GM12891 (cell line): Measurements from ENCODE around the gene NKD1.

Experiments
- PAX5 ChIP-seq: IDR thresholded peaks from 2 replicates; pipeline ENCODE4 v1.6.1; 2011; ENCODE audit warnings: low read length, moderate library complexity, mild to moderate bottlenecking; ENCODE audit not compliant: insufficient read depth, severe bottlenecking
- POLR2A ChIP-seq: IDR thresholded peaks from 2 replicates; pipeline ENCODE4 v1.6.1; 2011; ENCODE audit warnings: low read depth, low read length, control low read depth
- POLR2AphosphoS5 ChIP-seq: IDR thresholded peaks from 2 replicates; pipeline ENCODE4 v1.6.1; 2011; ENCODE audit warnings: low read depth, low read length, control low read depth
- POU2F2 ChIP-seq: IDR thresholded peaks from 2 replicates; pipeline ENCODE4 v1.6.1; 2011; ENCODE audit warnings: low read depth, mild to moderate bottlenecking, control low read depth, low read length, moderate library complexity
- SPI1 ChIP-seq: IDR thresholded peaks from 2 replicates; pipeline ENCODE4 v1.6.1; 2011; ENCODE audit warnings: low read depth, low read length, control low read depth
- TAF1 ChIP-seq: IDR thresholded peaks from 2 replicates; pipeline ENCODE4 v1.6.1; 2011; ENCODE audit warnings: low read depth, low read length, control low read depth

DNA sequence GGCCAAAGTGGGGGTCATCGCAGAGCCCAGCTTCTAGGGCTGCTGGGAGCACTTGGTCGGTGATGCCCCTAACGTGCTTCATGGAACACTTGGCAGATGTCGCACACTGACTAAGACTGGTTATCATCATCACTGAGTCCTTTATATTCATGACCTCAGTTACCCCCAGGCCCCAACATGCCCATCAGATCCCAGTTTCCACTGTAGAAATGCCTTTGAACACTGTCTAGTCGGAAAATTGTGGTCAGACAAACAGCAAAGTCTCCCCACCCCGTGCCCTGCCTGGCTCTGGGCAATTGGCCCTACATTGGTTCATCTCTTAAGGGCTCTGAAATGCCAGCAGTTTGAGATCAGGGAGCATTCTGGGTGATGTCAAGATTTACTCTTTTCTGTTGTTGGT, 51.3 kb downstream of the NKD1 start:
- TF ChIP-seq POLR2A = no peak
- TF ChIP-seq TAF1 = no peak
- TF ChIP-seq POLR2AphosphoS5 = no peak
- no peak for TF ChIP-seq PAX5
- TF ChIP-seq POU2F2 = no peak
- no peak for TF ChIP-seq SPI1
